Panc1 (cell line): ENCODE measurements around the gene EGFLAM. TPM values are rescaled to one million over a fixed set of nuclear protein-coding genes. Genes with fewer than 3 reads are reported as not detected.

Experiments
- ATAC-seq: fragments of 200-7000 bp; cut with Tn5 transposase; 2 replicates; pipeline ENCODE4 v1.9.1; 2020; ENCODE audit warnings: mild to moderate bottlenecking, moderate library complexity
- BruUV-seq: library from RNA; stranded (reverse); fragments of 400-500 nt; replicated peaks from 2 replicates; lab custom pipeline; 2021; lab: Mats Ljungman, UMichigan
- CTCF ChIA-PET: fragments of 300-600 bp; sonication (Branson Sonifier 250); formaldehyde crosslinking; loops from one replicate; lab custom pipeline; 2022; ENCODE audit warnings: antibody characterized with exemption; lab: Charles Lee
- POLR2A ChIA-PET: fragments of 300-600 bp; sonication (Branson Sonifier 250); formaldehyde crosslinking; loops from one replicate; lab custom pipeline; 2022; ENCODE audit warnings: antibody characterized with exemption; lab: Charles Lee
- DNase-seq: peaks from one replicate; pipeline ENCODE4 v3.0.0-alpha.2; 2010; ENCODE audit warnings: low read depth, low spot score
- H3K27ac ChIP-seq: 2 replicates; pipeline ENCODE4 v1.5.1; 2011; ENCODE audit warnings: mild to moderate bottlenecking, low read length, inconsistent platforms
- H3K27me3 ChIP-seq: fragments of 200-500 bp; sonication (Bioruptor generic); 2 replicates; pipeline ENCODE4 v1.6.0; 2014; ENCODE audit warnings: low read length, inconsistent platforms; ENCODE audit not compliant: control insufficient read depth, insufficient read depth
- H3K36me3 ChIP-seq: fragments of 200-500 bp; sonication (Bioruptor generic); 2 replicates; pipeline ENCODE4 v1.5.1; 2014; ENCODE audit warnings: inconsistent platforms, mild to moderate bottlenecking, low read length, moderate library complexity; ENCODE audit not compliant: control insufficient read depth, insufficient read depth
- H3K4me1 ChIP-seq: 2 replicates; pipeline ENCODE4 v1.5.1; 2011; ENCODE audit warnings: inconsistent platforms, mild to moderate bottlenecking, low read length, moderate library complexity; ENCODE audit not compliant: control insufficient read depth, insufficient read depth
- H3K4me3 ChIP-seq, 2 experiments: 2 replicates each; pipeline ENCODE4 v1.5.1; 2011 to 2012; ENCODE audit warnings: low read depth in 2 of 2, low read length in 2 of 2, mild to moderate bottlenecking in 2 of 2, inconsistent platforms in 1 of 2, moderate library complexity in 1 of 2
- H3K9me3 ChIP-seq: fragments of 200-500 bp; sonication (Bioruptor generic); 2 replicates; pipeline ENCODE4 v1.5.1; 2014; ENCODE audit warnings: low read depth, mild to moderate bottlenecking, inconsistent platforms, low read length, moderate library complexity; ENCODE audit not compliant: control insufficient read depth, insufficient read depth
- POLR2AphosphoS5 ChIP-seq: IDR thresholded peaks from 2 replicates; pipeline ENCODE4 v1.6.1; 2012; ENCODE audit warnings: mild to moderate bottlenecking, low read depth, low read length, moderate library complexity
- SIN3A ChIP-seq: IDR thresholded peaks from 2 replicates; pipeline ENCODE4 v1.6.1; 2012; ENCODE audit warnings: low read depth, mild to moderate bottlenecking, low read length, moderate library complexity, borderline replicate concordance; ENCODE audit not compliant: insufficient read depth
- TCF7L2 ChIP-seq: IDR thresholded peaks from 2 replicates; pipeline ENCODE4 v1.6.1; 2011; ENCODE audit warnings: mild to moderate bottlenecking, low read depth, low read length, inconsistent platforms
- in situ Hi-C: cut with HindIII; loops from 2 replicates; pipeline ENCODE4 v1.10.0; 2016; ENCODE audit warnings: low sequenced_read_pairs, low pct_unique_long_range_greater_than_20kb
- intact Hi-C: fragments of 100-400 bp; cut with micrococcal nuclease; formaldehyde crosslinking; loops from one replicate; pipeline ENCODE4 v1.10.0; 2022; ENCODE audit not compliant: unreplicated experiment
- total RNA-seq: library from RNA; stranded (reverse); gene quantifications from one replicate; pipeline ENCODE4 v1.2.1, GENCODE V29; 2021; ENCODE audit not compliant: unreplicated experiment
- TF ChIP-seq, protein P1 (sequence below), 2 experiments: IDR thresholded peaks; 2 replicates each; pipeline ENCODE4 v1.6.1; 2011 to 2012; ENCODE audit warnings: low read depth in 2 of 2, control low read depth in 1 of 2, low read length in 1 of 2, mild to moderate bottlenecking in 1 of 2, moderate library complexity in 1 of 2; ENCODE audit not compliant: insufficient read depth in 1 of 2
- TF ChIP-seq, protein P2 (sequence below): fragments of 450-650 bp; IDR thresholded peaks from 2 replicates; pipeline ENCODE4 v1.5.1; 2017; ENCODE audit warnings: mild to moderate bottlenecking

EGFLAM gene
- total RNA-seq, 1 experiment from 2014 or later: 14.8 TPM

DNA sequence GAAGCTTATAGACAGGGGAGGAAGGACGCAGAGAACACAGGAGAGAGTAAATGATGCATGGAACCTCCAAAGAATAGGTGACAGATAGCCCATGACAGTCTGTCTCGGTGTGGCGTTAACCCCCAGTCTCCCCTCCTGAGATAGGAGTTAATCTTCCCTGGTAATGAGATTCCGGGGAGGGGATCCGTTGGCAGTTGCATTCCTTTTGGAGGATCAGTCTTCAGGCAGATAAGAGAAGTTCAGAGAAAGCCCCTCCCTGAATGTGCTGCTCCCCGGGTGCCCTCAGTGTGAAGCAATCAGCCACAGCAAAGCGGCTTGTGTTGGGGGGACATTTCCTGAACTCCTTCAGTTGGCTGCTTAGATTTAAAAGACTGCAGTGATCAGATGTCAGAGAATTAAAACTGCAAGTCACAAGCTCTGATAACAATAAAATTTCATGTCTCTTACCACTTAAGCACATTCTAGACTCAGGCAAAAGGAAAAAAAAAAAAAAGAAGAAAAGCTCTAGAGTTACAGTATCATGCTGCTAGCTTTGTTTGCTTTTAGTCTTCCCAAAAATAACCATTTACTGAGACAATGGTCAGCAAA lies 121.1 kb downstream of the EGFLAM start:
- TF ChIP-seq, protein P1, sequence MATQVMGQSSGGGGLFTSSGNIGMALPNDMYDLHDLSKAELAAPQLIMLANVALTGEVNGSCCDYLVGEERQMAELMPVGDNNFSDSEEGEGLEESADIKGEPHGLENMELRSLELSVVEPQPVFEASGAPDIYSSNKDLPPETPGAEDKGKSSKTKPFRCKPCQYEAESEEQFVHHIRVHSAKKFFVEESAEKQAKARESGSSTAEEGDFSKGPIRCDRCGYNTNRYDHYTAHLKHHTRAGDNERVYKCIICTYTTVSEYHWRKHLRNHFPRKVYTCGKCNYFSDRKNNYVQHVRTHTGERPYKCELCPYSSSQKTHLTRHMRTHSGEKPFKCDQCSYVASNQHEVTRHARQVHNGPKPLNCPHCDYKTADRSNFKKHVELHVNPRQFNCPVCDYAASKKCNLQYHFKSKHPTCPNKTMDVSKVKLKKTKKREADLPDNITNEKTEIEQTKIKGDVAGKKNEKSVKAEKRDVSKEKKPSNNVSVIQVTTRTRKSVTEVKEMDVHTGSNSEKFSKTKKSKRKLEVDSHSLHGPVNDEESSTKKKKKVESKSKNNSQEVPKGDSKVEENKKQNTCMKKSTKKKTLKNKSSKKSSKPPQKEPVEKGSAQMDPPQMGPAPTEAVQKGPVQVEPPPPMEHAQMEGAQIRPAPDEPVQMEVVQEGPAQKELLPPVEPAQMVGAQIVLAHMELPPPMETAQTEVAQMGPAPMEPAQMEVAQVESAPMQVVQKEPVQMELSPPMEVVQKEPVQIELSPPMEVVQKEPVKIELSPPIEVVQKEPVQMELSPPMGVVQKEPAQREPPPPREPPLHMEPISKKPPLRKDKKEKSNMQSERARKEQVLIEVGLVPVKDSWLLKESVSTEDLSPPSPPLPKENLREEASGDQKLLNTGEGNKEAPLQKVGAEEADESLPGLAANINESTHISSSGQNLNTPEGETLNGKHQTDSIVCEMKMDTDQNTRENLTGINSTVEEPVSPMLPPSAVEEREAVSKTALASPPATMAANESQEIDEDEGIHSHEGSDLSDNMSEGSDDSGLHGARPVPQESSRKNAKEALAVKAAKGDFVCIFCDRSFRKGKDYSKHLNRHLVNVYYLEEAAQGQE (IDR thresholded peaks at IDR 0.05; ENCODE audit: insufficient read depth in 1 of 2, low read depth in 2 of 2, low read length in 1 of 2): no peak
- TF ChIP-seq SIN3A (no peak), POLR2AphosphoS5 (no peak), TCF7L2 (no peak)
- TF ChIP-seq, protein P2, sequence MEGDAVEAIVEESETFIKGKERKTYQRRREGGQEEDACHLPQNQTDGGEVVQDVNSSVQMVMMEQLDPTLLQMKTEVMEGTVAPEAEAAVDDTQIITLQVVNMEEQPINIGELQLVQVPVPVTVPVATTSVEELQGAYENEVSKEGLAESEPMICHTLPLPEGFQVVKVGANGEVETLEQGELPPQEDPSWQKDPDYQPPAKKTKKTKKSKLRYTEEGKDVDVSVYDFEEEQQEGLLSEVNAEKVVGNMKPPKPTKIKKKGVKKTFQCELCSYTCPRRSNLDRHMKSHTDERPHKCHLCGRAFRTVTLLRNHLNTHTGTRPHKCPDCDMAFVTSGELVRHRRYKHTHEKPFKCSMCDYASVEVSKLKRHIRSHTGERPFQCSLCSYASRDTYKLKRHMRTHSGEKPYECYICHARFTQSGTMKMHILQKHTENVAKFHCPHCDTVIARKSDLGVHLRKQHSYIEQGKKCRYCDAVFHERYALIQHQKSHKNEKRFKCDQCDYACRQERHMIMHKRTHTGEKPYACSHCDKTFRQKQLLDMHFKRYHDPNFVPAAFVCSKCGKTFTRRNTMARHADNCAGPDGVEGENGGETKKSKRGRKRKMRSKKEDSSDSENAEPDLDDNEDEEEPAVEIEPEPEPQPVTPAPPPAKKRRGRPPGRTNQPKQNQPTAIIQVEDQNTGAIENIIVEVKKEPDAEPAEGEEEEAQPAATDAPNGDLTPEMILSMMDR: no peak
- no TSS peak for BruUV-seq
- ChIA-PET POLR2A (no interaction called here), CTCF (interaction anchor here (0.5 kb wide), 1 partner anchor 13 kb away, joined by 3 read pairs; no protein-coding TSS in a partner anchor)
- ATAC-seq (no peak), DNase-seq (no peak)
- Histone ChIP-seq H3K9me3 (no peaks in the 10 kb centered on the region), H3K4me3 (no peak overlapping the region), H3K27me3 (peaks cover 21% of the 10 kb centered on the region), H3K36me3 (no peaks in the 10 kb centered on the region), H3K4me1 (no peaks in the 10 kb centered on the region), H3K27ac (no peak overlapping the region)
- intact Hi-C loops (no loop called here), in situ Hi-C loops (no loop called here)

DNA sequence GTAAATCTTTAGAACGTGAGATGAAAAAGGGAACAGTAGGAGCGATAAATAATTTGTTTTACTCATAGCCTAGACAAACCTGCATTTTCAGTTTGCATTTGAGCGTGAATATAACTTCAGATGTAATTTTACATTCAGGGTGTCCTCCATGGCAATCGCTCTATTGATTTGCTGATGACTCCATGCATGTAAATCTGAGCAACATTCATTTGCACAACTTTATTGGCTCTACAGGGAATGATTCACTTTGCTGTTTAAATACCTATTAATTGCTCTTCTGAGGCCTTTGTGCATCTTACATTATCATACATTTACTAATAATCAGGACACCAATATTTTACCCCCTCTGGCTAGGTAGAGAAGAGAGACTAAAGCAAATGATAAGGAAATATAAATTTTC lies 122.2 kb downstream of the EGFLAM start:
- H3K9me3 ChIP-seq: no peaks in the 10 kb centered on the region
- H3K27me3 ChIP-seq: peaks cover 19% of the 10 kb centered on the region
- no TSS peak for BruUV-seq
- no peak overlapping the region for H3K4me3 ChIP-seq
- POLR2A ChIA-PET: interaction anchor here (0.5 kb wide), 1 partner anchor 15 kb away, joined by 8 read pairs; no protein-coding TSS in a partner anchor
- in situ Hi-C loops (no loop called here), intact Hi-C loops (no loop called here)
- ATAC-seq (no peak), DNase-seq (no peak)
- H3K4me1 ChIP-seq: no peaks in the 10 kb centered on the region
- TF ChIP-seq POLR2AphosphoS5 (no peak), TCF7L2 (no peak), SIN3A (no peak)
- TF ChIP-seq, protein P1 (IDR thresholded peaks at IDR 0.05; ENCODE audit: insufficient read depth in 1 of 2, low read depth in 2 of 2, low read length in 1 of 2): no peak
- TF ChIP-seq, protein P2: no peak
- CTCF ChIA-PET: no interaction called here
- no peaks in the 10 kb centered on the region for H3K36me3 ChIP-seq
- H3K27ac ChIP-seq: no peak overlapping the region
